ENCODE measurements around the gene CAMK4. TPM values are rescaled to one million over a fixed set of nuclear protein-coding genes. Genes with fewer than 3 reads are reported as not detected.

CAMK4 gene
- total and polyA plus RNA-seq, 2 donors (not counting 1 experiment from before 2014, with no cell fraction given), result 0.83 to 5.9 TPM

DNA sequence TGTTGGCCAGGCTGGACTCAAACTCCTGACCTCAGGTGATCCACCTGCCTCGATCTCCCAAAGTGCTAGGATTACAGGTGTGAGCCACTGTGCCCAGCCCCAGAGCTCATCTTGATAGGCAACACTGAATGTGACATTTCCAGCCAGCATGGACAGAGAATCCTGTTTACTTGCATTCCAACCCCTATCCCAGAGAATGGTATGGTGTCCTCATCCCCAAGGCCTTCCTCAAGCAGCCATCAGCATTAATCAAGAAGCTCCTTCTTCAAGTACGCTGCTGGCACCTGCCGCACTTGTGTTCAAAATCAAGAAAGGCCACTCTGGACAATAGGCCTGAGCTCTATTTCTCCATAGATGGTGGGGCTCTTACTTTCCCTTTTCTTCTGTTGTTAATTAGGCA, 247.9 kb downstream of the CAMK4 start:
- no peak overlapping the region for H3K27ac ChIP-seq (ENCODE audit: insufficient read depth, low read length)
- TF ChIP-seq, protein P1, sequence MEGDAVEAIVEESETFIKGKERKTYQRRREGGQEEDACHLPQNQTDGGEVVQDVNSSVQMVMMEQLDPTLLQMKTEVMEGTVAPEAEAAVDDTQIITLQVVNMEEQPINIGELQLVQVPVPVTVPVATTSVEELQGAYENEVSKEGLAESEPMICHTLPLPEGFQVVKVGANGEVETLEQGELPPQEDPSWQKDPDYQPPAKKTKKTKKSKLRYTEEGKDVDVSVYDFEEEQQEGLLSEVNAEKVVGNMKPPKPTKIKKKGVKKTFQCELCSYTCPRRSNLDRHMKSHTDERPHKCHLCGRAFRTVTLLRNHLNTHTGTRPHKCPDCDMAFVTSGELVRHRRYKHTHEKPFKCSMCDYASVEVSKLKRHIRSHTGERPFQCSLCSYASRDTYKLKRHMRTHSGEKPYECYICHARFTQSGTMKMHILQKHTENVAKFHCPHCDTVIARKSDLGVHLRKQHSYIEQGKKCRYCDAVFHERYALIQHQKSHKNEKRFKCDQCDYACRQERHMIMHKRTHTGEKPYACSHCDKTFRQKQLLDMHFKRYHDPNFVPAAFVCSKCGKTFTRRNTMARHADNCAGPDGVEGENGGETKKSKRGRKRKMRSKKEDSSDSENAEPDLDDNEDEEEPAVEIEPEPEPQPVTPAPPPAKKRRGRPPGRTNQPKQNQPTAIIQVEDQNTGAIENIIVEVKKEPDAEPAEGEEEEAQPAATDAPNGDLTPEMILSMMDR (conservative IDR thresholded peaks at IDR 0.05 in 1 of 2, IDR thresholded peaks at IDR 0.05 in 1 of 2; ENCODE audit: low read depth in 1 of 2, low read length in 2 of 2), result no peak
- no peak for TF ChIP-seq EZH2 (IDR thresholded peaks at IDR 0.05; ENCODE audit: low read length, missing control alignments)
- H3K9ac ChIP-seq (ENCODE audit: insufficient read depth, low read length), result no peak overlapping the region
- no peaks in the 10 kb centered on the region for H3K27me3 ChIP-seq (ENCODE audit: control insufficient read depth, insufficient read depth, low read length)
- H2AFZ ChIP-seq (ENCODE audit: low read length), result no peak overlapping the region
- no peak overlapping the region for H3K4me2 ChIP-seq (ENCODE audit: extremely low read depth, insufficient read depth, low read length)
- no peaks in the 10 kb centered on the region for H3K4me1 ChIP-seq (ENCODE audit: control insufficient read depth, extremely low read depth, insufficient read depth, low read length)
- no peaks in the 10 kb centered on the region for H3K9me3 ChIP-seq (ENCODE audit: control insufficient read depth, insufficient read depth, low read depth, low read length)
- no peak overlapping the region for H3K4me3 ChIP-seq (replicated peaks in 1 of 4; ENCODE audit: control extremely low read depth in 1 of 4, insufficient read depth in 1 of 4, low read depth in 3 of 4, low read length in 4 of 4)
- H3K36me3 ChIP-seq (ENCODE audit: control insufficient read depth, insufficient read depth, low read length), result no peaks in the 10 kb centered on the region
- H3K79me2 ChIP-seq (ENCODE audit: control insufficient read depth, insufficient read depth, low read length), result no peaks in the 10 kb centered on the region
- no peaks in the 10 kb centered on the region for H4K20me1 ChIP-seq (ENCODE audit: control insufficient read depth, extremely low read depth, insufficient read depth, low read length)
- DNase-seq (ENCODE audit: low read depth in 2 of 2), result no peak

DNA sequence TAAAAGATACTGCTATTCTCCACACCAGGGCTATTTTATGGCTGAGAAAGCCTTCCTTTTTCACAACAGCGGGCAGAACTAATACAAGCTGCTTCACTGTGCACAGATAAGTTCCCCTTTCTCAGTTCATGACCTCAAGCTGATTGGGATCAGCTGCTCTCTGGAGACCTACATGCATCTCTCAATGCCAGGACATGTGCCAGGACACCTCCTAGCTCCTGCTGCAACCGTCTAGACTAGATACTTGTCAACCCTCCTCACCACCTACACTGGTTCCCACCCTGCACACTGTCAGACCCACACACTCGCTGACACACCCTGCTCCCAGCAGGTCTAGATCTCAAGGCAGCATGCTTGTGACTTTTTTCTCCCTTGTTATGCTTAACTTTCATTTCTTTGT, 248.4 kb downstream of the CAMK4 start:
- no peak for DNase-seq (ENCODE audit: low read depth in 2 of 2)
- Histone ChIP-seq H3K36me3 (ENCODE audit: control insufficient read depth, insufficient read depth, low read length) (no peaks in the 10 kb centered on the region), H3K9ac (ENCODE audit: insufficient read depth, low read length) (no peak overlapping the region), H3K4me3 (replicated peaks in 1 of 4; ENCODE audit: control extremely low read depth in 1 of 4, insufficient read depth in 1 of 4, low read depth in 3 of 4, low read length in 4 of 4) (no peak overlapping the region), H3K4me2 (ENCODE audit: extremely low read depth, insufficient read depth, low read length) (no peak overlapping the region), H3K27ac (ENCODE audit: insufficient read depth, low read length) (no peak overlapping the region), H3K27me3 (ENCODE audit: control insufficient read depth, insufficient read depth, low read length) (no peaks in the 10 kb centered on the region), H3K79me2 (ENCODE audit: control insufficient read depth, insufficient read depth, low read length) (no peaks in the 10 kb centered on the region), H3K4me1 (ENCODE audit: control insufficient read depth, extremely low read depth, insufficient read depth, low read length) (no peaks in the 10 kb centered on the region), H3K9me3 (ENCODE audit: control insufficient read depth, insufficient read depth, low read depth, low read length) (no peaks in the 10 kb centered on the region), H2AFZ (ENCODE audit: low read length) (no peak overlapping the region), H4K20me1 (ENCODE audit: control insufficient read depth, extremely low read depth, insufficient read depth, low read length) (no peaks in the 10 kb centered on the region)
- TF ChIP-seq, protein P1 (conservative IDR thresholded peaks at IDR 0.05 in 1 of 2, IDR thresholded peaks at IDR 0.05 in 1 of 2; ENCODE audit: low read depth in 1 of 2, low read length in 2 of 2), result no peak
- no peak for TF ChIP-seq EZH2 (IDR thresholded peaks at IDR 0.05; ENCODE audit: low read length, missing control alignments)

DNA sequence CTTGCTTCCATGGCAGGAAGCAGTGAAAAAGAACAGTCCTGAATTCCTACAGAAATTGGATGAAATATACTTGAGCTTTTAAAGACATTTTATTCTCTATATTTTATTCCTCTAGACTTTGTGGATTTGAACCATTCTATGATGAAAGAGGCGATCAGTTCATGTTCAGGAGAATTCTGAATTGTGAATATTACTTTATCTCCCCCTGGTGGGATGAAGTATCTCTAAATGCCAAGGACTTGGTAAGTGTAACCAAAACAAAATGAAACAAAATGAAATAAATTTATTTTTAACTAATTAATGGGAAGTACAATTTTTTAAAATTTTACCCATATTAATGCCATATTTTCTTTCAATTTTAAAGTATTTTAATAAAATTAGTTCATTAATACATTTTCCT, 254.1 kb downstream of the CAMK4 start:
- no peak overlapping the region for H2AFZ ChIP-seq (ENCODE audit: low read length)
- no peak overlapping the region for H3K4me3 ChIP-seq (replicated peaks in 1 of 4; ENCODE audit: control extremely low read depth in 1 of 4, insufficient read depth in 1 of 4, low read depth in 3 of 4, low read length in 4 of 4)
- no peak overlapping the region for H3K4me2 ChIP-seq (ENCODE audit: extremely low read depth, insufficient read depth, low read length)
- no peaks in the 10 kb centered on the region for H4K20me1 ChIP-seq (ENCODE audit: control insufficient read depth, extremely low read depth, insufficient read depth, low read length)
- DNase-seq (ENCODE audit: low read depth in 2 of 2), result peak in 1 of 2 donors; percentile 59
- TF ChIP-seq, protein P1 (conservative IDR thresholded peaks at IDR 0.05 in 1 of 2, IDR thresholded peaks at IDR 0.05 in 1 of 2; ENCODE audit: low read depth in 1 of 2, low read length in 2 of 2), result peak; percentile 14 to 38
- TF ChIP-seq EZH2 (IDR thresholded peaks at IDR 0.05; ENCODE audit: low read length, missing control alignments), result no peak
- no peak overlapping the region for H3K27ac ChIP-seq (ENCODE audit: insufficient read depth, low read length)
- H3K9ac ChIP-seq (ENCODE audit: insufficient read depth, low read length), result no peak overlapping the region
- H3K9me3 ChIP-seq (ENCODE audit: control insufficient read depth, insufficient read depth, low read depth, low read length), result no peaks in the 10 kb centered on the region
- H3K79me2 ChIP-seq (ENCODE audit: control insufficient read depth, insufficient read depth, low read length), result no peaks in the 10 kb centered on the region
- H3K4me1 ChIP-seq (ENCODE audit: control insufficient read depth, extremely low read depth, insufficient read depth, low read length), result no peaks in the 10 kb centered on the region
- H3K36me3 ChIP-seq (ENCODE audit: control insufficient read depth, insufficient read depth, low read length), result no peaks in the 10 kb centered on the region
- no peaks in the 10 kb centered on the region for H3K27me3 ChIP-seq (ENCODE audit: control insufficient read depth, insufficient read depth, low read length)

Data from fibroblast of lung (primary cell).